ENCODE data around the gene NFATC2.

The NFATC2 gene

DNA sequence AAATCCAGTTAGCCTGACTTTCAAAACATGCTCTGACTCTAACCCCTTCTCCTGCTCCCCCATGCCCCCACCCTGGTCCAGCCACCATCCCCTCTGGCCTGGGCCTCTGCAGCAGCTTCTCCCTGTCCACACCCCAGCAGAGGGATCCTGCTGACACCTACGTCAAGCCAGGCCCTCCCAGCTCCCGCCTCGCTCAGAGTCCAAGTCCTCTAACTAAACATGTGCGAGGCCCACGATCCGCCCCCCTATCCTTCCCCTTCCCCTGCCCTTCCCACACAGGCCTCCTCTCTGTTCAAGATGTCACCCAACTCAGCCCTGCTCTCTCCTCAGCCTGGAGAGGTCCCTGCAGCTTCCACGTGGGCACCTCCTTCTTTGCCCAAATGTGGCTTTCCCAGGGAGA is 33.7 kb downstream of the NFATC2 start:
- H3K4me1 ChIP-seq (ENCODE audit: control insufficient read depth, insufficient read depth, low read length), result no peaks in the 10 kb centered on the region
- no peak overlapping the region for H3K27ac ChIP-seq (ENCODE audit: insufficient read depth, low read depth, low read length, poor library complexity, severe bottlenecking)
- 84 to 88% methylated on average over 7 of the region's 7 CpGs for WGBS, 2 experiments
- H3K36me3 ChIP-seq (ENCODE audit: control insufficient read depth, insufficient read depth, low read length), result no peaks in the 10 kb centered on the region
- no peak overlapping the region for H3K4me3 ChIP-seq (ENCODE audit: insufficient read depth, low read depth, low read length)
- no peaks in the 10 kb centered on the region for H3K27me3 ChIP-seq (ENCODE audit: control insufficient read depth, insufficient read depth, low read length, poor library complexity, severe bottlenecking)
- no peaks in the 10 kb centered on the region for H3K9me3 ChIP-seq (ENCODE audit: control insufficient read depth, low read length)

DNA sequence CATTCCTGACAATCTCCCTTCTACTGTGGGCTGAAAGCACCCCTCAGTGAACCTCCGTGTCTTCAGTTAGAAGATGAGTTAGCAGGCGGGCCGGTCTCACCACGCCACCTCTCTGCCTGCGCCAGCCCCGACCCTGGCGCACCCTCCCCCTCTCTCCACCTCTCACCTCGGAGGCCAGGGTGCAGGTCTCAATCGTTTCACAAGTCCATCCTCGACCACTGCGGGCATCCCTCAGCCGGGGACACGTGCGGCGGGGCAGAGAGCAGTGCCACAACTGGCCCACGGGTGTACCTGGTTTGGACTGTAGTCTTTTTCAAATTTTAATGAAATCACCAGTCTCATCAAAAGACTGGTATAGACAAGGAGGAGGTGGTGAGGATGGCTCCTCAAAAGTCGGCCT is 34.4 kb downstream of the NFATC2 start:
- H3K27me3 ChIP-seq (ENCODE audit: control insufficient read depth, insufficient read depth, low read length, poor library complexity, severe bottlenecking), result no peaks in the 10 kb centered on the region
- no peak overlapping the region for H3K4me3 ChIP-seq (ENCODE audit: insufficient read depth, low read depth, low read length)
- 92 to 93% methylated on average over 17 of the region's 17 CpGs for WGBS, 2 experiments
- H3K36me3 ChIP-seq (ENCODE audit: control insufficient read depth, insufficient read depth, low read length), result no peaks in the 10 kb centered on the region
- H3K4me1 ChIP-seq (ENCODE audit: control insufficient read depth, insufficient read depth, low read length), result no peaks in the 10 kb centered on the region
- H3K9me3 ChIP-seq (ENCODE audit: control insufficient read depth, low read length), result no peaks in the 10 kb centered on the region
- H3K27ac ChIP-seq (ENCODE audit: insufficient read depth, low read depth, low read length, poor library complexity, severe bottlenecking), result no peak overlapping the region

DNA sequence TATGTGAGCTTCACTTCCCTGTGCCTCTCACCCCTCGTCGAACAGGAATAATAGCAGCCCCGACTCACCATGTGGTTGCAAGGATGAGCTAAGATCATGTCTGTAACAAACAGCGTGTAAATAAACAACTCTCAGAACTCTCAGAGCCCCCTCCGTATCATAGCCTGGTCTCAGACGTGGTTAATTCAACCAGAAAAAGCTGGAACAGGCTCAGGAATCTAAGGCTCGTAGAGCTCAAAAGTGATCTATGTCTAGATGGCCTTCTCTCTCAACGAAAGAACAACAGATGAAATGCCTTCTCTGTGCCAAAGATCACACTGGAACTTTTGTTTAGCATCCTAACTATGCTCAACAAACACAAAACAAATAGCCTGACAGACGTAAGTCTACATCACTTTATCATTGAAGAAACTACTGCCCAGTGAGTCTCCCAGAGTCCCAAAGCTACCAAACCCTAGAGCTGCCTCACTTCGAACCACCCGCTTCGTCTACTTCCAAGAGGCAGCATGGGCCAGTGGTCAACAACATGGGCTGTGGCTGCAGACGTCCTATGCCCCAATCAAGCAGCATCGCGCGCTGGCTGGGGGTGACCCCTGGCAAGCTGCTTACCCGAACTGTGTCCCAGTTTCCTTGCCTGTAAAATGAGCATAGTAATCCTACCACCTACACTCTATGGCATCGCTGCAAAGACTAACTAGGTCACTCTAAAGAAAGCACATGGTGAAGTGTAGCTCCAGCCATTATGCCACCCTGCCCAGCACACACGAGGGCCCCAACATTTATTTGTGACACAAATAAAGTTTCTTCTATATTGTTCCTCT is 35.1 kb downstream of the NFATC2 start:
- 93 to 94% methylated on average over 19 of the region's 19 CpGs for WGBS, 2 experiments
- Histone ChIP-seq H3K27me3 (ENCODE audit: control insufficient read depth, insufficient read depth, low read length, poor library complexity, severe bottlenecking) (no peaks in the 10 kb centered on the region), H3K9me3 (ENCODE audit: control insufficient read depth, low read length) (no peaks in the 10 kb centered on the region), H3K4me1 (ENCODE audit: control insufficient read depth, insufficient read depth, low read length) (no peaks in the 10 kb centered on the region), H3K4me3 (ENCODE audit: insufficient read depth, low read depth, low read length) (no peak overlapping the region), H3K27ac (ENCODE audit: insufficient read depth, low read depth, low read length, poor library complexity, severe bottlenecking) (no peak overlapping the region), H3K36me3 (ENCODE audit: control insufficient read depth, insufficient read depth, low read length) (no peaks in the 10 kb centered on the region)

DNA sequence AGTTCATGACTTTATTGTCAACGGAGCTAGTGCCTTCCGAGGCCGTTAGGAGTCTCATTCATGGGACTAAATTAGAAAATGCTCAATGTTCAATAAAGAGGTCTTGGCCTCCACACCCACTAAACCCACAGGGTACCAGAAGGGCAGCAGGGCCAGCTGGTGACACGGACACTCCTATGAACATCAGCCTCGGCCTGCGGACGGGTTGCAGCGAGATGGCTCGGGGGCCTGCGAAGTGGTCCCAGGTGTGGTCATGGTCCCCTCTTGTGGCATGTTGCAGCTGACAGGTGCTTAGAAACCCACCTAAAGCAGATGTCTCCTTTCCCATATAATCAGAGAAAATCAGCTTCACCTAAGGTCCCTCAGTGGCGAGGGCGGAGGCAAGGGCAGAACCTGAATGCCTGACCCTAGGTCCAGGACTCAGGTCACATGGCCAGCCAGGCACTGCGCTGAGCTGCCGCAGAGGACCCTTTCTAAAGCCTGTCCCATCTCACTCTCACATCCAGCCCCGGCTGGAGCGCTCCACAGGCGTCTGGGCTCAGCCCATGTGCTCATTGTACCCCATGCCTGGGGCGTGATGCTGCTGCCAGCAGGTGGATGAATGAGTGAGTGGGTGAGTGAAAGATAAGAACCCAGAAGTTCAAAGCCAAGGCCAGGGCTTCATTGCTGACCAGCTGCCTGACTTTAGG is 35.8 kb downstream of the NFATC2 start:
- no peaks in the 10 kb centered on the region for H3K9me3 ChIP-seq (ENCODE audit: control insufficient read depth, low read length)
- no peak overlapping the region for H3K4me3 ChIP-seq (ENCODE audit: insufficient read depth, low read depth, low read length)
- 91 to 94% methylated on average over 18 of the region's 18 CpGs for WGBS, 2 experiments
- no peak overlapping the region for H3K27ac ChIP-seq (ENCODE audit: insufficient read depth, low read depth, low read length, poor library complexity, severe bottlenecking)
- no peaks in the 10 kb centered on the region for H3K36me3 ChIP-seq (ENCODE audit: control insufficient read depth, insufficient read depth, low read length)
- no peaks in the 10 kb centered on the region for H3K4me1 ChIP-seq (ENCODE audit: control insufficient read depth, insufficient read depth, low read length)
- H3K27me3 ChIP-seq (ENCODE audit: control insufficient read depth, insufficient read depth, low read length, poor library complexity, severe bottlenecking), result no peaks in the 10 kb centered on the region

DNA sequence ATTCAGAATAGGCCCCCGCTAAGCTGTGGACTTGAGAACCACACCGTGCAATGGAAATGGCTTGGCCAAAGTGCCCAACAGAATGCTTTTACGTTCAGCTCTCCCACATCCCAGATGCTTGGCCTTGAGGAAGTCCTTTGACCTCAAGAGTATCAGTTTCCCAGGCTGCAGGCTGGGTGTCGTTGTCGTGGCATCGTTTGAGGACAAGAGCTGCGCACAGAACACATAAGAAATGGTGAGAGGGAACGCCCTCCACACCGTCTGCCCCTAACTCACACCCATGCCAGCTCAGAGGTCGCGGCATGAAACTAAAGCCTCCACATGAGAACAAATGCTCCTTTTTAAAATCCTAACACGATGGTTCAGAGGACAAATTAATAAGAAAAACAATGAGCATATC is 37.0 kb downstream of the NFATC2 start:
- H3K4me1 ChIP-seq (ENCODE audit: control insufficient read depth, insufficient read depth, low read length), result no peaks in the 10 kb centered on the region
- no peak overlapping the region for H3K4me3 ChIP-seq (ENCODE audit: insufficient read depth, low read depth, low read length)
- no peaks in the 10 kb centered on the region for H3K36me3 ChIP-seq (ENCODE audit: control insufficient read depth, insufficient read depth, low read length)
- H3K27me3 ChIP-seq (ENCODE audit: control insufficient read depth, insufficient read depth, low read length, poor library complexity, severe bottlenecking), result no peaks in the 10 kb centered on the region
- no peaks in the 10 kb centered on the region for H3K9me3 ChIP-seq (ENCODE audit: control insufficient read depth, low read length)
- WGBS, 2 experiments, result 94 to 95% methylated on average over 12 of the region's 12 CpGs
- H3K27ac ChIP-seq (ENCODE audit: insufficient read depth, low read depth, low read length, poor library complexity, severe bottlenecking), result no peak overlapping the region

DNA sequence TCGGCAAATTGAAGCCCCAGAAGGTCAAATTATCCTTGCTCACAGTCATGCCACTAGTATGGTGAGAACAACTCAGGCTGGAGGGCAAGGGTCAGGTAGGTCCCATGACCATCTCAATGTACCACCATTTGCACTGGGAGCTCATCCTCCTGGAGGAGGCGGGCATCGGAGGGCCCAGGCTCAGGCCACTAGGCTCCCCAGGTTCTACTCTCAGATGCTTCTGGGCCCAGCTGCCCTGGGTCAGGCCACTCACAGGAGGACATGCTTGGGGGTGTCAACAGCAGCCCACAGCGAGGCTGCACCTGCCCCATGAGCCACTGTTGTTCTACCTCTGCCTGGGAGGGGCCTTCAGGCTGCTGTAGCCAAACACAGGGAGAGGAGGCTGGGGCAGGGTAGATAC is 39.1 kb downstream of the NFATC2 start:
- Histone ChIP-seq H3K27ac (ENCODE audit: insufficient read depth, low read depth, low read length, poor library complexity, severe bottlenecking) (no peak overlapping the region), H3K4me3 (ENCODE audit: insufficient read depth, low read depth, low read length) (no peak overlapping the region), H3K4me1 (ENCODE audit: control insufficient read depth, insufficient read depth, low read length) (no peaks in the 10 kb centered on the region), H3K27me3 (ENCODE audit: control insufficient read depth, insufficient read depth, low read length, poor library complexity, severe bottlenecking) (no peaks in the 10 kb centered on the region), H3K9me3 (ENCODE audit: control insufficient read depth, low read length) (no peaks in the 10 kb centered on the region), H3K36me3 (ENCODE audit: control insufficient read depth, insufficient read depth, low read length) (no peaks in the 10 kb centered on the region)
- 70 to 72% methylated on average over 4 of the region's 4 CpGs for WGBS, 2 experiments

DNA sequence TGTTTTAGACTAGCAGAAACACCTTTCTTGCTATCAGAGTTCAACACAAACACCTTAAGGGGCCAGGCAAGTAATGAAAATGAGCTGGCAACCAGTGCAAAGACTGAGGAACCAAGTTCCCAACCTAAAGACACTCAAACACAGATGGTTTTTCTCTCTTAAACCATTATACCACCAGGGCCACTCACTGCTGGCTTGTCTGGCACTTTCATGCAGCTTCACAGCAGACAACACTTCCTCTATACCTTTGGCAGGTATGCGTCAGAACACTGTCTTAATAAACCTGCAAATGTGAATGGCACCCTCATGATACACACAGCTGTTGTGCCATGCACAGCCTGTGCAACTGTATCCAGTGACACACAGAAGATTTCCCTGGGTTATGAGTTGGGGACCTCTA is 41.6 kb downstream of the NFATC2 start:
- Histone ChIP-seq H3K4me3 (ENCODE audit: insufficient read depth, low read depth, low read length) (no peak overlapping the region), H3K27ac (ENCODE audit: insufficient read depth, low read depth, low read length, poor library complexity, severe bottlenecking) (no peak overlapping the region), H3K36me3 (ENCODE audit: control insufficient read depth, insufficient read depth, low read length) (no peaks in the 10 kb centered on the region), H3K4me1 (ENCODE audit: control insufficient read depth, insufficient read depth, low read length) (peaks cover 9% of the 10 kb centered on the region), H3K27me3 (ENCODE audit: control insufficient read depth, insufficient read depth, low read length, poor library complexity, severe bottlenecking) (no peaks in the 10 kb centered on the region), H3K9me3 (ENCODE audit: control insufficient read depth, low read length) (no peaks in the 10 kb centered on the region)
- WGBS, 2 experiments, result 80 to 86% methylated on average over 1 of the region's 1 CpG

DNA sequence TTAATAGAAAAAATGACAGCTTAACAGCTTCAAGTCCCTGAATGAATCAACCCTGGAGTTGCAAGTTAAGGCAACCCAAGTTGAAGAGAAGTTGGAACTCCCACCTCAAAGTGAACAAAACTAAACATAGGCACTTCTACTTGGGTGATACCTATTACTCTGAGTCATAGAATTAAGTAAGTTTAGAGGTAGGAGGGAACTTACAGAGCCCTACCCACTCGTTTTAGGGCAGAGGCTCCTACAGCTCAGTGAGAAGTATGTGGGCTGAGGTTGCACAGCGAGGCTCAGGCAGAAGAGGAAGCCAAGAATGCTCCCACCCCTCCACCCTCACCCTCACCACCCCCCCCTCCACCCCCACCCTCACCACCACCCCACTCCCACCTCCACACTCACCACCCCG is 42.2 kb downstream of the NFATC2 start:
- no peak overlapping the region for H3K4me3 ChIP-seq (ENCODE audit: insufficient read depth, low read depth, low read length)
- 63% methylated on average over 1 of the region's 3 CpGs; no CpG with 5 or more reads in 1 of the 2 experiments for WGBS, 2 experiments
- no peaks in the 10 kb centered on the region for H3K27me3 ChIP-seq (ENCODE audit: control insufficient read depth, insufficient read depth, low read length, poor library complexity, severe bottlenecking)
- H3K9me3 ChIP-seq (ENCODE audit: control insufficient read depth, low read length), result no peaks in the 10 kb centered on the region
- H3K4me1 ChIP-seq (ENCODE audit: control insufficient read depth, insufficient read depth, low read length), result peaks cover 9% of the 10 kb centered on the region
- no peak overlapping the region for H3K27ac ChIP-seq (ENCODE audit: insufficient read depth, low read depth, low read length, poor library complexity, severe bottlenecking)
- H3K36me3 ChIP-seq (ENCODE audit: control insufficient read depth, insufficient read depth, low read length), result no peaks in the 10 kb centered on the region

DNA sequence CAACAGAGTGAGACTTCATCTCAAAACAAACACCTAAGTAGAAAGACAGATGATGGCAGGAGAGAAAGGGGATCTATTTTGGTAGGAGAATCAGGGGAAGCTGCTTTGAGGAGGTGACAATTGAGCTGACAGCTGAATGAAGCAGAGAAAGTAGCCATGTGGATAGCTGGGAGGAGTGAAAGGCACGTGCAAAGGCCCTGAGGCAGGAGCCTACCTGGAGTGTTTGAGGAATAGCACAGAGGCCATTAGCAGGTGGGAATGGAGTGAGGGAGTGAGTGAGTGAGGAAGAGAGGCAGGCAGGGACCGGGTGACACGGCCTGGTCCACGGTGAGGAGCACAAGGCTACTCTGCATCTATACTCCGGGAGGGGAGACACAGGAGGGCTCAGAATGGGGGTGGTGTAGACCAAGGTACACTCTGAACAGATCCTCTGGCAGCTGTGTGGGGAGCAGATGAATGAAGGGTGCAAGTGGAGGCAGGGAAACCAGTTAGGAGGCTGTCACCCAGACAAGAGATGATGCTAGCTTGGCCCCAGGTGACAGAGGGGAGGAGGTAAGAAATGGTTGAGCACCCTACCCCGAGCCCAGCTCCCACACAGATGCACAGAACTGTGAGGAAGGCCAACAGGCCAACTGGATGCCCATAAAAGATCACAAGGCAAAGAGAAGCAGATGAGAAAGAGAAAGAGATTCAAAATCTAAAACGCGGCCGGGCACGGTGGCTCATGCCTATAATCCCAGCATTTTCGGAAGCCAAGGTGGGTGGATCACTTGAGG is 43.6 kb downstream of the NFATC2 start:
- Histone ChIP-seq H3K4me1 (ENCODE audit: control insufficient read depth, insufficient read depth, low read length) (peaks cover 9% of the 10 kb centered on the region), H3K27ac (ENCODE audit: insufficient read depth, low read depth, low read length, poor library complexity, severe bottlenecking) (no peak overlapping the region), H3K27me3 (ENCODE audit: control insufficient read depth, insufficient read depth, low read length, poor library complexity, severe bottlenecking) (no peaks in the 10 kb centered on the region), H3K9me3 (ENCODE audit: control insufficient read depth, low read length) (no peaks in the 10 kb centered on the region), H3K4me3 (ENCODE audit: insufficient read depth, low read depth, low read length) (no peak overlapping the region), H3K36me3 (ENCODE audit: control insufficient read depth, insufficient read depth, low read length) (no peaks in the 10 kb centered on the region)
- 91 to 93% methylated on average over 11 of the region's 11 CpGs for WGBS, 2 experiments
